Astrocyte of the spinal cord (primary cell): Measurements from ENCODE around the gene SMIM26.
A peak's percentile ranks its signal among the peaks of the same experiment; 100 is the strongest.

Experiments
- DNase-seq: peaks from one replicate; pipeline ENCODE4 v3.0.0; 2011; ENCODE audit warnings: low read depth, low spot score
- H3K4me3 ChIP-seq: 2 replicates; pipeline ENCODE4 v1.5.1; 2011; ENCODE audit warnings: low read depth, mild to moderate bottlenecking, low read length, moderate library complexity
- in situ Hi-C: cut with HindIII; loops from 2 replicates; pipeline ENCODE4 v1.10.0; 2017; ENCODE audit warnings: low sequenced_read_pairs
- TF ChIP-seq, protein P1 (sequence below): IDR thresholded peaks from 2 replicates; pipeline ENCODE4 v1.5.1; 2012; ENCODE audit warnings: low read depth, mild to moderate bottlenecking, low read length, inconsistent platforms

SMIM26 gene

DNA sequence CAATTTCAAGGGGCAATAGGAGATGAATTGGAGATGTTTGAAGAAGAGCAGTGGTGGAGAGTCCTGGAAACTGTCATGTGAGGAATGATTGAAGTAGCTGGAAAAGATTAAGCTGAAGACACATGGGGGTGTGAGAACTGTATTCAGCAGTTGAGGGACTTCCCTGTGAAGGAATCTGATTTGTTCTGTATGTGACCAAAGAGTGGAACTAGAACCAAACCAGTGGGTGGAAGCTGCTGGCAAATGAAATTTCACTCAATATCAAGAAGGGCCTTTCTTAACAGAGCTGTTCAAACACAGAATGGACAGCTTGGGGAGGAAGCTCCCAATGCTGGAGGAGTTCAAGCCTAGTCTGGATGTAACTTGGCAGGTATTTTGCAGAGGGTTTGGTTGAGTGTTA is 38.2 kb upstream of the SMIM26 start:
- in situ Hi-C loops, result no loop called here
- TF ChIP-seq, protein P1, sequence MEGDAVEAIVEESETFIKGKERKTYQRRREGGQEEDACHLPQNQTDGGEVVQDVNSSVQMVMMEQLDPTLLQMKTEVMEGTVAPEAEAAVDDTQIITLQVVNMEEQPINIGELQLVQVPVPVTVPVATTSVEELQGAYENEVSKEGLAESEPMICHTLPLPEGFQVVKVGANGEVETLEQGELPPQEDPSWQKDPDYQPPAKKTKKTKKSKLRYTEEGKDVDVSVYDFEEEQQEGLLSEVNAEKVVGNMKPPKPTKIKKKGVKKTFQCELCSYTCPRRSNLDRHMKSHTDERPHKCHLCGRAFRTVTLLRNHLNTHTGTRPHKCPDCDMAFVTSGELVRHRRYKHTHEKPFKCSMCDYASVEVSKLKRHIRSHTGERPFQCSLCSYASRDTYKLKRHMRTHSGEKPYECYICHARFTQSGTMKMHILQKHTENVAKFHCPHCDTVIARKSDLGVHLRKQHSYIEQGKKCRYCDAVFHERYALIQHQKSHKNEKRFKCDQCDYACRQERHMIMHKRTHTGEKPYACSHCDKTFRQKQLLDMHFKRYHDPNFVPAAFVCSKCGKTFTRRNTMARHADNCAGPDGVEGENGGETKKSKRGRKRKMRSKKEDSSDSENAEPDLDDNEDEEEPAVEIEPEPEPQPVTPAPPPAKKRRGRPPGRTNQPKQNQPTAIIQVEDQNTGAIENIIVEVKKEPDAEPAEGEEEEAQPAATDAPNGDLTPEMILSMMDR, result no peak
- no peak for DNase-seq

DNA sequence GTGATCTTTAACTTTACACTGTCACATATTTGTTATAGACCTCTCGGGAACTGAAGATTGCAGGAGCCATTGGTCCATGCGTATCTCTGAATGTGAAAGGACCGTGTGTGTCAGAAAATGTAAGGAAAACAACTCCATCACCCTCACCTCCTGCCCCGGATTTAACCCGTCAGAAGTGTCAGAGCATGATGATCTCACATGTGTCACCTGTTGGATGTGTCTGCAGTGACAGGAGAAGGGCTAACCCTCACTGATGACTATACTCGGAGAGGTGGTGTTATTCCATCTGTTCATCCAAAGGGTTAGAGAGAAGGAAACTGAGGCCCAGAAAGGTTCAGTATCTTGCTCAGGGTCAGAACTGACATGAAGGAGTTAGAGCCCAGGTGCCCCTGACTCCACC is 34.6 kb upstream of the SMIM26 start:
- no peak for DNase-seq
- in situ Hi-C loops, result no loop called here
- no peak overlapping the region for H3K4me3 ChIP-seq
- TF ChIP-seq, protein P1, result no peak

More for the DNA sequence above, 38.2 kb upstream of the SMIM26 start:
- H3K4me3 ChIP-seq, result no peak overlapping the region

DNA sequence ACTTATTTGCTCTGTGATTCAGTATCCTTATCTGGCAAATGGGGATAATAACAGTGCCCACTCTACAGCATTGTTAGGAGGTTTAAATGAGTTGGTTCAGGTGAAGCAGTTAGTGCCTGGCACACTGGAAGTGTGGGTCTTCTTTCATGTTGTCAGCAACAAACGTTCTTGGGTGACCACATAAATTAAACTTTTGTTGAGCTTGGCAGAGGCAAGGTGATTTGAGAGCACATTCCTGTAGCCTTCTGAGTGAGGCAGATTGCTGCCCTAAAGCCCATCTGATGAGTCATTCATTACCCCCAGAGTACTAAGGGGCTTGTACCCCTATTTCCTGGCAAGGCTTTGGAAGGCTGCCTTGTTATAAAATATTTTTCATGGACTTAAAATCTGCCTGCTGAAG is 33.7 kb upstream of the SMIM26 start:
- in situ Hi-C loops, result no loop called here
- TF ChIP-seq, protein P1, result no peak

DNA sequence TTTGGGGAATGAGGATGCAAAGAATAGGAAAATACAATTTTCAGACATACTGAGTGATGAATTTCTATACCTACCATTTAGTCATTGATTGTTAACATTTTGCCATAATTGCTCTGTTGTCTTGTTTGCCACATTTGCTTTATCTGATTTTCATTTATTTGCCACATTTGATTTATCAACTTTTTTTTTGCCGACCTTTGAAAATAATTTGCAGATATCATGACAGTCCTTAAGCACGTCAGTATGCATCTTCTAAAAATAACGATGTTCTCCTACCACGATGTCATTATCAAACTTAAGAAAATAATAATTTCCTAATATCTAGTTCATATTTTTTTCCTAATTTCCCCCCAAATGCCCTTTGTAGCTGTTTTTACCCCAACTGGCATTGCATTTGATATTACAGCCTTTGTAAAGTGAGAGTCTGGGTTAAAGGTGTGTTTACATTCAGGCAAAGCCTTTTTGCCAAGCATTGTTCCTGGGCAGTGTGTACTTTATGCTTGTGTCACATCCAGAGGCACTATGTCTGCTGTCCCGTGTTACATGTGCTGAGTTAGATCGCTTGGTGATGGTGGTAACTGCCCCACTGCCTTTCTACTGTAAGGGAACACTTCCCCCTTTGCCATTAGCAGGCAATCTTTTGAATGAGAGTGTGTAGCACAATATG is 33.1 kb upstream of the SMIM26 start:
- TF ChIP-seq, protein P1, result no peak
- in situ Hi-C loops, result no loop called here
- H3K4me3 ChIP-seq, result no peak overlapping the region
- DNase-seq, result no peak

More for the DNA sequence above, 33.7 kb upstream of the SMIM26 start:
- peak; percentile 19 for DNase-seq
- H3K4me3 ChIP-seq, result no peak overlapping the region

DNA sequence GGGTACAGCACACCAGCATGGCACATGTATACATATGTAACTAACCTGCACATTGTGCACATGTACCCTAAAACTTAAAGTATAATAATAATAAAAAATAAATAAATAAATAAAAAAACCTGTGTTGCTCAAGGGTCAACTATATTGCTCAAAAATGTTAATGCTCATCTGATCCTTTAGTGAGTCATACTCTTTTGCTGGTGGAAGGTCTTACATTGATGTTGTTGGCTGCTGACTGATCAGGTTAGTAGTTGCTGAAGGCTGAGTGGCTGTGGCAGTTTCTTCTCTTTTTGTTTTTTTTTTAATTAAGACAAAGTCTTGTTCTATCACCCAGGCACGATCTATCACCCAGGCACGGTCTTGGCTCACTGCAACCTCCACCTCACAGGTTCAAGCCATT is 29.6 kb upstream of the SMIM26 start:
- TF ChIP-seq, protein P1, result no peak
- in situ Hi-C loops, result no loop called here

DNA sequence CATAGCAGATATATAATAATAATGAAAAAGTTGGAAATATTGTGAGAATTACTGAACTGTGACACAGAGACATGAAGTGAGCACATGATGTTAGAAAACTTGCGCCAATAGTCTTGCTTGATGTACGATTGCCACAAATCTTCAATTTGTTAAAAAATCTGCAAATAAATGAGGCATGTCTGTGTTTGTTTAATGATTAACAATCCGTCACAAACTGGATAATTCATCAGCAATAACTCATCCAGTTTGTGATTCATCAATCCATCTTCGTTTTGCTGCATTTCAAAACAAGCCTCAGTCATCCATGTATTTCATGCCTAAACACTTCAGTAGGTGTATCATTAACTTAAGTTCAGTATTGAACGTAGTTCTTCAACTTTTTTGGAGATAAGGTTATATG is 25.5 kb upstream of the SMIM26 start:
- in situ Hi-C loops, result no loop called here

More for the DNA sequence above, 29.6 kb upstream of the SMIM26 start:
- H3K4me3 ChIP-seq, result no peak overlapping the region
- no peak for DNase-seq

More for the DNA sequence above, 25.5 kb upstream of the SMIM26 start:
- no peak overlapping the region for H3K4me3 ChIP-seq
- no peak for DNase-seq
- TF ChIP-seq, protein P1, result no peak
